Effector CD8-positive, alpha-beta T cell (primary cell): ENCODE data around the gene NOTCH4.

Source experiments
- DNase-seq: peaks from one replicate; lab custom pipeline; 2025; lab: John Stamatoyannopoulos, UW

Gene NOTCH4

GRCh38 chr6:32181915-32182529 lies 41.8 kb downstream of the NOTCH4 start:
- no peak for DNase-seq

DNA sequence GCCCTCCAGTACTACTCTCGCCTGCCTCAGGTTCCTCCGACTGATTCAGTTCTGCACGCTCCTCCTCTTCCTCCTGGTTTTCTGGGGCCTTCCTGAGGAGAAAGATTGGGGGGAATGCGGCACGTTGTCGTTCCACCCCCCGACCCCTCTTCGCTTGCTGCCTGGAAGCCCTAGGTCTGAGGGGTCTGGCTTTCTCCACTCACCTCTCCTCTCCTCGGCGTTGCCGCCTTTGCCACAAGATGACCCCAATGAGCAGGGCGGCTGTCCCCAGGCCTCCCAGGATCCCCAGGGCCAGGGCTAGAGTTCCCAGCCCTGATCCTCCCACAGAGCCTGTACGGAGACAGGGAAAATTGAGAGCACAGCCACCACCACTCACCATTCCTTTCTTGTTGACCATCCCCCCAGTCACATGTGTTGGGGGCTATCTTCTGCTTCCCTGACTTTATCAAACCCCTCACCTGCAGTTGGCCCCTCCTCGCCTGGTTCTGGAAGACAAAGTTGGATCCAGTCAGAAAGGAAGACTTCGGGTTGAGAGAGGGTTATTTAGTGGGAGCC lies 42.6 kb downstream of the NOTCH4 start:
- DNase-seq: no peak

DNA sequence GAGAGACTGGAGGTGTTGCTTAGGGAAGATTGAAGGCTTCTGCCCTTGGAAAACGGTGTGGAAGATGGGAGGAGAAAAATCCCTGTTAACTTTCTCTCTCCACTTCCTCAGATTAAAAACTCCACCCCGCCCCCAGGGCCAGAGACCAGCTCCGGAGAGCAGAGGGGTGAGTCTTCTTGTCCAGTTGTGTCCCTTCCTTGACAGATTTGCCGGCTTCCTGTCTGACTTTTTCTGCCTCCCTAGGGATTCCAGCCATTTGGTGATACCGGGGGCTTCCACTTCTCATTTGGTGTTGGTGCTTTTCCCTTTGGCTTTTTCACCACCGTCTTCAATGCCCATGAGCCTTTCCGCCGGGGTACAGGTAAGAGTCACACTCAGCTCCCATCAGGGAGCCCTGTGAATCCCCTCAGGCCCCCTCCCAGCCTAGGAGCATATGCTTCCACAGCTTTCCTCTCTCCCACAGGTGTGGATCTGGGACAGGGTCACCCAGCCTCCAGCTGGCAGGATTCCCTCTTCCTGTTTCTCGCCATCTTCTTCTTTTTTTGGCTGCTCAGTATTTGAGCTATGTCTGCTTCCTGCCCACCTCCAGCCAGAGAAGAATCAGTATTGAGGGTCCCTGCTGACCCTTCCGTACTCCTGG lies 44.0 kb downstream of the NOTCH4 start:
- DNase-seq: no peak

- no peak for DNase-seq
Measured at GRCh38 chr6:32178547-32179440, 45.1 kb downstream of the NOTCH4 start.

DNA sequence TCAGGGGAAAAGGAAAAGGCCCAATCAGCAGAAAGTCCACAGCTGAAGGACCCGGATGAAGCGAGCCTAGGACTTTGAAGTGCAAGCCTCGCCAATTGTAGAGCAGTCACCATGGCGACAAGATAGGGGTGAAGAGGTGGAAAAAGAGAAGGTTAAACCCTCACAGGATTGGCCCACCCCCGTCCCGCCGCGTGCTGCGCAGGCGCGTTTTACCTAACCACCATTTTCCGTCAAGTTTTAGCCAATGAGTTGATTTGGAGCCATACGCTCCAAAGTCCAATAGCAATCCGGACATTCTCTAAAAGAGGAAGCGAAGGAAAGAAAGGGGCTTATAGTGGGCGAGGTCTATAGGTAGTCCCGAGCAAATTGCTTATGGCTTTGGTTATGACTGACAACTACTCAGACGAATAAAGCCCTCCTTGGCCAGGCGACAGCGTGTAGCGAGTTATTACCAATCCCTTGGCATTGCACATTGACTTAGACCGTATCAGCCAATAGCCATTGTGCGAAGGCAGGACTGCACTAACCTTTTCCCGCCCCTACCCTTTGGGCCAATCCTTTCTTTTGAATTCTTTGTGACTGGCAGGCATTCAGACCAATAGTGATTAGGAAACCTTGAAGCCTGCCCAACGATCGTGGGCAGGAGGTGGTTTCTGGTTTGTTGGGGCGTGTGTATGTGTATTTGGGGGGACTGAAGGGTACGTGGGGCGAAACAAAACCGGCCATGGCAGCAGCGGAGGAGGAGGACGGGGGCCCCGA lies 45.9 kb downstream of the NOTCH4 start, which contains the start of gene RNF5:
TSS of gene RNF5 (plus strand) at position 618 of the 759 bp plus-strand sequence. CDS start at position 725, 107 bp downstream.
- DNase-seq: peak; percentile 94

DNA sequence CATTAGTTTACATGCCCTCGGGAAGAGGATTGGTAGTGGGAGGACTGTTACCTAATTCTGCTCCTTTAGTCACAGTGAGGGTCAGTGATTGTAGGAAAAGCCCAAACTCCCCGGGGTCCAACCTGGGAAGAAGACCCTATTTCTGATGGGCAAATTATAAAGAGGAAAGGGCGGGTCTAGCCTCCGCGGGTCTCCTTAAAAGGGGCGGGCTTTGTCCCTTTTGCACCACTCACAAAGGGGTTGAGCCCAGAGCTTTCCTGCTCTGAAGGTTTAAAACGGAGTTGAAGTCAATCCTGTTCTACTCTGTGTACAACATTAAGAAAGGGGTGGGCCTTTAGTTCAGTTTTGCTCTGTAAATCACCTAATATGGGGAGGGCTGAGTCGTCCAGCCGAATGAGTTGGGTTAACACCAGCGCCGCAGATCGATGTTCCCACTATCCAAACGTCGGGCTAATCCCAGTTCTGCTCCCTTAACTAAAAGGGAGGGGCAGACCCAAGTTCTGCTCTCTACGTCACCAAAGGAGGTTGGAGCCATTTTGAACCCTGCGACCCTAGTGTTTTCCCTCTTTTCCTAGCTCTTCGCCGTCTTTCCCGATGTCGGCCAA lies 46.6 kb downstream of the NOTCH4 start:
- DNase-seq: peak; percentile 45

GRCh38 chr6:32176476-32177182 lies 47.2 kb downstream of the NOTCH4 start:
- DNase-seq: no peak

DNA sequence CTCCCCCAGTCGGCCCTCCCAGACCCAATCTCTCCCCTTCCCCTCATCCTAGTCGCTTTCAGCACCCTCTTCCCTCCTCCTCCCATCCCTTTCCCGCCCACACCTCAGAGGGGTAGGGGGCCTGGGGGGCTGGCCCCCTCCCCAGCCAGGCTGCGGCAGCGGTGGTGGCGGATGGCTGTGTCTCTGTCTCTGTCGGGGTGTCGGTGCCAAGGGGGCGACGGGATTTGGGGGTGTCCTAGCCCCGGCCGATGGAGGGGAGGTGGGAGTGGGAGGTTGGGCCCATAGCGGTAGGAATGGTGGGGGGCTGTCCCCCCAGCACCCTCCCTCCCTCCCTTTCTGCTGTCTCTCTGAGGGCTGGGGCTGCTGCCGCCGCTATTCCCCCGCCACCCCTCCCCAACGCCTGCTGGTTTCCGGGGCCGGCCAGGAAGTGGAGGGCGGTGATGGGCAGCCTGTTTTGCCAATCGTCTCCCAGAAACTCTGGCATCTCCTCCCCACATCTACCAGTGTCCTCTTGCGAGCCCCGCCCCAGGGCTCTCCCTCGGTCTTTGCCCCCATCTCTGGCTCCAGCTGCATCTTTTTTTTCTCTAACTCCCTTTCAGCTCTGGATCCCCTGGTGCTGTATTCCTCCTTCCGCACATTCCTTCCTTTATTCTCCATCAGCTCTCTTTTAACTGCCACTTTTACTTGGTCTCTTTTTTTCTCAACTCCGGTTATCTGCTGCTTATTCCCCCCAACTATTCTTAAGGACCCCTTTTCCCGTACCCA lies 48.0 kb downstream of the NOTCH4 start, which contains the start of gene AGPAT1:
TSS of gene AGPAT1 (minus strand) at position 374 of the 765 bp plus-strand sequence. CDS start 4,588 bp downstream, outside the sequence.
- DNase-seq: peak; percentile 90

- no peak for DNase-seq
Measured at GRCh38 chr6:32175322-32175710, 48.6 kb downstream of the NOTCH4 start.

DNA sequence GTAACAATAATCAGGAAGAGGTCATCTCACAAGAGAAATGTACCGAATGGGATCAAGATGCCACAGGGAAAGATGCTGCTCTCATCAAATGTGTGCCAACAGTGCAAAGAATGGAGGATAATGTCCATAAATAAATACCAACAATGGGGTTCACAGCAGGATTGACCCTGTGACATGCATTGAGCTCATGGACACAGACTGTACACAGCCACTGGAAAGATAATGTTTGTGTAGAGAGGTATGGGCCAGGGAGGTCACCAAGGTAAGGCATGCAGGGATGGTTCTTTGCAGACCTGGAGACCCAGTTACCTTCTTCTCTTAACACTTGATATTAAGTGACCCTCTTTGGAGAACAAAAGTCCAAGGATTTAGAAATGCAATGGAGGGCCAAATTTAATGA lies 49.5 kb downstream of the NOTCH4 start:
- no peak for DNase-seq

DNA sequence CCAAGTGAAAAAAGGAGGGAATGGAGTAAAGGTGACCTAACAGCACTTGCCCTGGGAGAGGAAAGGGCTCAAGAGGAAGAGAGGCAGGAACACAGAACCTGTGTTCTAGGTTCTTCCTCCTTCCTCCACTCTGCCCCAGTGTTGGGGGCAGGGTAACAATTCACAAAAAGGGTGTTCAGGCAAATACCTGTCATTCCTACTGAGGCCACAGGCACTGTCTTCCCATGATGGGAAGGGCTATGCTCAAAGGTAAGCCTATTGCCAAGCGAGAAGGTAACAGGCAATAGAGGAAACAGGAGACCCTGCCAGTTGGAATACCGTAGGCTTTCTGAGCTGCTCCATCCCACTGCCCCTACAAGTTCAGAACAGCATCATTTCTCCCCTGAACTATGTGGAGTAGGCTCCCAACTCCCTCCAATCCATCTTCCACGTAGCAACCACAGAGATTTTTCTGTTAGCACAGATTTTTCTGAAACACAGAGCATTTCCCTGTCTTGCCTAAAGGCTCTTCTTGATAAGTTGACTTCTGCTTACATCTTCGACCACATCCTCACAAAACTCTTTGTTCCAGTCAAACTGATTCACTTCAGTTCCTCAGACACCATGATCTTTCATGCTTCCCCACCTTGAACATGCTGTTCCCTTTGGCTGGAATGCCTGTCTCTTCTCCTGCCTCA lies 50.7 kb downstream of the NOTCH4 start:
- DNase-seq: no peak

GRCh38 chr6:32171234-32171633 lies 52.6 kb downstream of the NOTCH4 start:
- DNase-seq: no peak

GRCh38 chr6:32170294-32170693 lies 53.6 kb downstream of the NOTCH4 start:
- DNase-seq: no peak

GRCh38 chr6:32168807-32169591 lies 54.9 kb downstream of the NOTCH4 start:
- no peak for DNase-seq

DNA sequence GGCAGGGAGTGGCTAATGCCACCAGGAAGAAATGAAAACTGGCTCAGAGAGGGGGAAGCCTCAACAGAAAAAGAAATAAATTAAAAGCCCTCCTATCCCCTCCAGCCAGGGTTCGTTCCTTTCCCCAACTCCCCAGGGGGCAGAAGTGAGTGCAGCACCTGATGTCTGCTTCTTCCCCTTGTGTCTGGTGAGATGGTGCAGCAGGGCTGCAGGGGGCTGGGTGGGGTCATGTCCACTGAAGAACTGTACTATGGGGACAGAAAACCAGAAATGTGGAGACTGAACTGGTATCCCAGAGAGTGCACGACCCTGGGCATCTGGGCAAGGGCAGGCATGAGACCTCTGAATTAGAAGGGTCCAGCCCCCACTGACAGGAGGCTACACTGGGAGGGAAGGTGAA lies 55.5 kb downstream of the NOTCH4 start:
- no peak for DNase-seq

DNA sequence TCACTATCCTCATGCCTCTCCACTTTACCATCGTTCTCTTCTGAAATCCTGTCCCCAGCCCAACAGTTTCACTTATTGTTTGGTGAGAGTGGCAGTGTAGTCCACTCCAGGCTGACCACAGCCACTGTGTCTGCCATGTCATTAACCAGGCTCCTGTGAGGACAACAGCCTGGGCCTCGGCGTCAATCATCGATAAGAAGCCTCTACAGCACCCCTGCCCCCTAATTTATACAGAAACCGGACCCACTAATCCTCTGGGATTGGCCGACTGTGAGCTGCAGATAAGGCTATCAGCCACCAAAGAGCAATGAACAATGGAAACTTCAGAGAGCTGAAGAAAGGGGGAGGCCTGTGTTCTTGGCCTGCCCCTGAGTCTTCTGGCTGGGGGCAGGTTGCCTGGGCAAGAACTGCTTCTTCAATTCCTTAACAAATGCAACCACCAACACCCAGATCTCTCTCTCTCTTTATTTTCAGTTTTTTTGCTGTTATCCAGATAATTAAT lies 56.1 kb downstream of the NOTCH4 start:
- DNase-seq: no peak

GRCh38 chr6:32167154-32167760 lies 56.6 kb downstream of the NOTCH4 start:
- no peak for DNase-seq
